GM12878 (cell line): Measurements from ENCODE around the gene SEMA3B.

Source experiments
- ASH2L ChIP-seq: fragments of 300-600, 200-600 bp; sonication (generic); IDR thresholded peaks from 2 replicates; pipeline ENCODE4 v1.6.1; 2017; ENCODE audit warnings: low read depth, mild to moderate bottlenecking, borderline replicate concordance
- CHD2 ChIP-seq: IDR thresholded peaks from 2 replicates; pipeline ENCODE4 v1.6.1; 2011; ENCODE audit warnings: low read depth, low read length, improper control_type of control experiment, borderline replicate concordance
- CTCF ChIP-seq, 3 experiments: IDR thresholded peaks in 2 of 3; conservative IDR thresholded peaks in 1 of 3; 2 replicates each; pipeline ENCODE4 v1.5.1; 2011; ENCODE audit warnings: low read depth in 3 of 3, low read length in 3 of 3, mild to moderate bottlenecking in 3 of 3, control low read depth in 2 of 3, moderate library complexity in 2 of 3, inconsistent platforms in 1 of 3, mixed read lengths in 1 of 3; ENCODE audit not compliant: control insufficient read depth in 2 of 3, insufficient read depth in 1 of 3; ENCODE audit errors: extremely low read depth in 1 of 3
- MXI1 ChIP-seq: fragments of 150-350 bp; IDR thresholded peaks from 2 replicates; pipeline ENCODE4 v1.6.1; 2011; ENCODE audit warnings: low read depth, mild to moderate bottlenecking, inconsistent platforms, low read length, improper control_type of control experiment
- NR2C2 ChIP-seq: IDR thresholded peaks from 2 replicates; pipeline ENCODE4 v1.6.1; 2011; ENCODE audit warnings: borderline replicate concordance, low read depth; ENCODE audit not compliant: control insufficient read depth, insufficient read length
- REST ChIP-seq: IDR thresholded peaks from 2 replicates; pipeline ENCODE4 v1.6.1; 2012; ENCODE audit warnings: mild to moderate bottlenecking, low read depth, low read length
- SMC3 ChIP-seq: IDR thresholded peaks from 2 replicates; pipeline ENCODE4 v1.6.1; 2011; ENCODE audit warnings: low read length, improper control_type of control experiment, borderline replicate concordance
- SREBF2 ChIP-seq: IDR thresholded peaks from 2 replicates; pipeline ENCODE4 v1.6.1; 2012; ENCODE audit warnings: mild to moderate bottlenecking, low read length
- TCF3 ChIP-seq: IDR thresholded peaks from 2 replicates; pipeline ENCODE4 v1.6.1; 2012; ENCODE audit warnings: low read depth, mild to moderate bottlenecking, low read length, borderline replicate concordance; ENCODE audit not compliant: insufficient read depth
- USF2 ChIP-seq: IDR thresholded peaks from 2 replicates; pipeline ENCODE4 v1.6.1; 2011; ENCODE audit warnings: low read depth, low read length, improper control_type of control experiment, borderline replicate concordance
- ZBTB40 ChIP-seq: fragments of 450-650 bp; IDR thresholded peaks from 2 replicates; pipeline ENCODE4 v1.6.1; 2016; ENCODE audit warnings: mild to moderate bottlenecking, moderate library complexity, borderline replicate concordance

- TF ChIP-seq CHD2 (no peak), TCF3 (no peak), SMC3 (no peak), SREBF2 (no peak), USF2 (no peak), MXI1 (no peak), ASH2L (no peak), NR2C2 (no peak), CTCF (IDR thresholded peaks at IDR 0.05 in 2 of 3, conservative IDR thresholded peaks at IDR 0.05 in 1 of 3; ENCODE audit: control insufficient read depth in 2 of 3, extremely low read depth in 1 of 3, insufficient read depth in 1 of 3, low read depth in 3 of 3, low read length in 3 of 3) (no peak), ZBTB40 (no peak), REST (no peak)
Measured at GRCh38 chr3:50288387-50289007, 19.6 kb downstream of the SEMA3B start.
